ENCODE measurements around the gene MAD2L2.

DNA sequence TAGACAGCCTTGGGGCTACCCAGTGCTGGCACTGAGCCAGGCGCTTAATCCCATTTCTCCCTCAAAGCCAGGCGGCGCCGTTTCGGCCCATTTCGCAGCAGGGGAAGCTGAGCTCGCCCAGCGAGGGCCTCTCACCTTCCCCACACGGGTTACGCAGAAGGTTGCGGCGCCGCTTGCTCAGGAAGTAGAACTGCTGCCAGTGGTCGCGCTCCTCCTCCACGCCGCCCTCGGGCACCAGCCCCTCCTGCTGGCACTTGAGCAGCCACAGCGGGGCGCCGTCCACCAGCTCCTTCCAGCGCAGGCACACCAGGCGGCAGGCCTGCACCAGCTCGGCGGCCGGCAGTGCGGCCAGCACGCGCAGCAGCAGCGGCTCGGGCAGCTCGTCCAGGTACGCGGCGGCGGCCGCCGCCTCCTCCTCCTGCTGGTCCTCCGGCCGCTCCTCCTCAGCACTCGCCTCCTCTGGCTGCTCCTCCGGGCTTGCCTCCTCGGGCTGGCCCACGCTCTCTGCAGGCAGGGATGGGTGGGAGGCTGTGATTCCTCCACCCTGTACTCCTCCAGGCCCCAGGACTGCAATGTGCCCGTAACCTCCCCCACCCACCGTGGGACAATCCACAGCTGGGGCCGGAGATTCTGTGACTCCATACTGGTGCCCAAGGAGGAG, 30.5 kb downstream of the MAD2L2 start:
- TF ChIP-seq POLR2A (IDR thresholded peaks at IDR 0.05): no peak
- TF ChIP-seq, protein P1, sequence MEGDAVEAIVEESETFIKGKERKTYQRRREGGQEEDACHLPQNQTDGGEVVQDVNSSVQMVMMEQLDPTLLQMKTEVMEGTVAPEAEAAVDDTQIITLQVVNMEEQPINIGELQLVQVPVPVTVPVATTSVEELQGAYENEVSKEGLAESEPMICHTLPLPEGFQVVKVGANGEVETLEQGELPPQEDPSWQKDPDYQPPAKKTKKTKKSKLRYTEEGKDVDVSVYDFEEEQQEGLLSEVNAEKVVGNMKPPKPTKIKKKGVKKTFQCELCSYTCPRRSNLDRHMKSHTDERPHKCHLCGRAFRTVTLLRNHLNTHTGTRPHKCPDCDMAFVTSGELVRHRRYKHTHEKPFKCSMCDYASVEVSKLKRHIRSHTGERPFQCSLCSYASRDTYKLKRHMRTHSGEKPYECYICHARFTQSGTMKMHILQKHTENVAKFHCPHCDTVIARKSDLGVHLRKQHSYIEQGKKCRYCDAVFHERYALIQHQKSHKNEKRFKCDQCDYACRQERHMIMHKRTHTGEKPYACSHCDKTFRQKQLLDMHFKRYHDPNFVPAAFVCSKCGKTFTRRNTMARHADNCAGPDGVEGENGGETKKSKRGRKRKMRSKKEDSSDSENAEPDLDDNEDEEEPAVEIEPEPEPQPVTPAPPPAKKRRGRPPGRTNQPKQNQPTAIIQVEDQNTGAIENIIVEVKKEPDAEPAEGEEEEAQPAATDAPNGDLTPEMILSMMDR (IDR thresholded peaks at IDR 0.05): no peak
